Stomach (tissue), 9 donors: ENCODE results near the gene C12orf76. TPM values are rescaled to one million over a fixed set of nuclear protein-coding genes. Genes with fewer than 3 reads are reported as not detected.
"Not testable (repeated sequence)": the region's sequence is repeated elsewhere in the genome, so short reads cannot be mapped to it uniquely, and the experiment has no call there.

ENCODE experiments used
- DNase-seq, 2 donors: peaks; one replicate each; pipeline versions ENCODE4 v3.0.0 to v3.0.0-alpha.2; 2013 to 2019
- H3K27ac ChIP-seq, 5 donors: fragments of 200-600 bp in 4 of 5; sonication (generic) in 4 of 5; one replicate each; pipeline ENCODE4 v1.5.1; 2013 to 2019; ENCODE audit warnings: mild to moderate bottlenecking in 1 of 5, moderate library complexity in 1 of 5
- H3K27me3 ChIP-seq, 3 donors: fragments of 200-600 bp; sonication (generic); one replicate each; pipeline ENCODE4 v1.5.1; 2017 to 2019; ENCODE audit warnings: mixed run types in 1 of 3
- H3K36me3 ChIP-seq, 4 donors: fragments of 200-600 bp; sonication (generic); 1 replicate in 3 of 4; 2 replicates in 1 of 4; pipeline ENCODE4 v1.5.1; 2016 to 2019
- H3K4me1 ChIP-seq, 4 donors: fragments of 200-600 bp; sonication (generic); one replicate each; pipeline ENCODE4 v1.5.1; 2016 to 2019
- H3K4me3 ChIP-seq, 4 donors: fragments of 200-600 bp; sonication (generic) in 3 of 4; one replicate each; pipeline ENCODE4 v1.5.1; 2016 to 2019; ENCODE audit warnings: mild to moderate bottlenecking in 1 of 4
- H3K9me3 ChIP-seq, 4 donors: fragments of 200-600 bp; sonication (generic); one replicate each; pipeline ENCODE4 v1.5.1; 2016 to 2019
- EP300 ChIP-seq: sonication (generic); formaldehyde crosslinking; IDR thresholded peaks from one replicate; pipeline ENCODE4 v1.6.1; 2017; ENCODE audit warnings: antibody characterized with exemption
- POLR2A ChIP-seq, 4 donors: fragments of 450-650 bp; IDR thresholded peaks; one replicate each; pipeline ENCODE4 v1.6.1; 2016; ENCODE audit warnings: antibody characterized with exemption in 4 of 4, control low read depth in 2 of 4, mild to moderate bottlenecking in 1 of 4, moderate library complexity in 1 of 4
- POLR2AphosphoS5 ChIP-seq, 3 donors: sonication (generic); formaldehyde crosslinking; IDR thresholded peaks; one replicate each; pipeline ENCODE4 v1.6.1; 2016; ENCODE audit warnings: antibody characterized with exemption in 3 of 3
- WGBS, 5 donors: extraction: QIAGEN DNeasy Blood & Tissue Kit in 3 of 5; methylation state at CpG; one replicate each; pipeline versions ENCODE4 v1.1.5 to v1.1.7; 2013 to 2018; 5-methylcytosine and 5-hydroxymethylcytosine counted together
- intact Hi-C: fragments of 100-400 bp; cut with DNase I; formaldehyde crosslinking; loops from one replicate; pipeline ENCODE4 v1.15.1; 2023; ENCODE audit warnings: low total_unique reads
- polyA plus RNA-seq, 3 donors: library from polyadenylated mRNA; stranded (reverse); fragments of 200-250 nt; gene quantifications; one replicate each; pipeline ENCODE4 v1.2.3, GENCODE V29; 2013
- total RNA-seq, 5 donors: library from RNA; depleted of rRNA; stranded (reverse); fragments of >200 nt; gene quantifications; one replicate each; pipeline versions ENCODE4 v1.1.0 to v1.2.3, GENCODE V29; 2014 to 2016
- TF ChIP-seq, protein P1 (sequence below), 7 experiments: fragments of 450-650 bp in 4 of 7; fragments of 200-600 bp in 3 of 7; sonication (generic) in 3 of 7; IDR thresholded peaks; one replicate each; pipeline ENCODE4 v1.5.1; 2016 to 2019; ENCODE audit warnings: antibody characterized with exemption in 7 of 7, control low read depth in 2 of 7, mild to moderate bottlenecking in 1 of 7
- donor health status: healthy with polysubstance abuse.
- donor health status: Bipolar disorder and iron deficiency.
- donor health status: healthy.

Gene C12orf76
- total and polyA plus RNA-seq, 8 donors, result 7.0 to 44.2 (median 12.3) TPM

- DNase-seq, result no peak
- 66 to 91% (median 80%) methylated on average over 2 of the region's 2 CpGs for WGBS, 5 donors
- Histone ChIP-seq H3K4me3 (no peak overlapping the region), H3K27me3 (no peaks in the 10 kb centered on the region), H3K36me3 (no peaks in the 10 kb centered on the region), H3K27ac (no peak overlapping the region), H3K9me3 (no peaks in the 10 kb centered on the region), H3K4me1 (peaks cover 0 to 5% (median 0%) of the 10 kb centered on the region in 4 donors)
- intact Hi-C loops, result no loop called here
- TF ChIP-seq, protein P1, sequence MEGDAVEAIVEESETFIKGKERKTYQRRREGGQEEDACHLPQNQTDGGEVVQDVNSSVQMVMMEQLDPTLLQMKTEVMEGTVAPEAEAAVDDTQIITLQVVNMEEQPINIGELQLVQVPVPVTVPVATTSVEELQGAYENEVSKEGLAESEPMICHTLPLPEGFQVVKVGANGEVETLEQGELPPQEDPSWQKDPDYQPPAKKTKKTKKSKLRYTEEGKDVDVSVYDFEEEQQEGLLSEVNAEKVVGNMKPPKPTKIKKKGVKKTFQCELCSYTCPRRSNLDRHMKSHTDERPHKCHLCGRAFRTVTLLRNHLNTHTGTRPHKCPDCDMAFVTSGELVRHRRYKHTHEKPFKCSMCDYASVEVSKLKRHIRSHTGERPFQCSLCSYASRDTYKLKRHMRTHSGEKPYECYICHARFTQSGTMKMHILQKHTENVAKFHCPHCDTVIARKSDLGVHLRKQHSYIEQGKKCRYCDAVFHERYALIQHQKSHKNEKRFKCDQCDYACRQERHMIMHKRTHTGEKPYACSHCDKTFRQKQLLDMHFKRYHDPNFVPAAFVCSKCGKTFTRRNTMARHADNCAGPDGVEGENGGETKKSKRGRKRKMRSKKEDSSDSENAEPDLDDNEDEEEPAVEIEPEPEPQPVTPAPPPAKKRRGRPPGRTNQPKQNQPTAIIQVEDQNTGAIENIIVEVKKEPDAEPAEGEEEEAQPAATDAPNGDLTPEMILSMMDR (IDR thresholded peaks at IDR 0.05), result no peak
- TF ChIP-seq EP300 (no peak), POLR2A (IDR thresholded peaks at IDR 0.05) (no peak), POLR2AphosphoS5 (IDR thresholded peaks at IDR 0.05) (no peak)
Measured at GRCh38 chr12:110059651-110060000, 11.3 kb upstream of the C12orf76 start.

- no peak for TF ChIP-seq POLR2AphosphoS5 (IDR thresholded peaks at IDR 0.05)
- no peak for TF ChIP-seq EP300
- no peak for TF ChIP-seq POLR2A (IDR thresholded peaks at IDR 0.05)
- TF ChIP-seq, protein P1 (IDR thresholded peaks at IDR 0.05), result no peak
- WGBS, 5 donors, result 85 to 91% (median 89%) methylated on average over 9 of the region's 9 CpGs
Measured at GRCh38 chr12:110058875-110059615, 10.7 kb upstream of the C12orf76 start.

GRCh38 chr12:110056643-110057042 is 8.3 kb upstream of the C12orf76 start:
- H3K36me3 ChIP-seq, H3K4me3 ChIP-seq, H3K27ac ChIP-seq, H3K9me3 ChIP-seq, H3K27me3 ChIP-seq, intact Hi-C loops, DNase-seq, H3K4me1 ChIP-seq: not testable (repeated sequence)
- 72 to 76% (median 74%) methylated on average over 3 of the region's 3 CpGs for WGBS, 5 donors

More at GRCh38 chr12:110058875-110059615, 10.7 kb upstream of the C12orf76 start:
- intact Hi-C loops, result no loop called here
- no peak overlapping the region for H3K4me3 ChIP-seq
- H3K27ac ChIP-seq, result no peak overlapping the region
- no peaks in the 10 kb centered on the region for H3K9me3 ChIP-seq
- H3K27me3 ChIP-seq, result no peaks in the 10 kb centered on the region
- peaks cover 0 to 5% (median 0%) of the 10 kb centered on the region in 4 donors for H3K4me1 ChIP-seq
- no peak for DNase-seq
- H3K36me3 ChIP-seq, result no peaks in the 10 kb centered on the region

GRCh38 chr12:110055375-110056352 is 7.3 kb upstream of the C12orf76 start:
- H3K36me3 ChIP-seq, H3K4me3 ChIP-seq, H3K27ac ChIP-seq, intact Hi-C loops, H3K27me3 ChIP-seq, H3K4me1 ChIP-seq, H3K9me3 ChIP-seq, DNase-seq: not testable (repeated sequence)
- WGBS, 5 donors, result 58 to 69% (median 66%) methylated on average over 11 of the region's 11 CpGs

DNA sequence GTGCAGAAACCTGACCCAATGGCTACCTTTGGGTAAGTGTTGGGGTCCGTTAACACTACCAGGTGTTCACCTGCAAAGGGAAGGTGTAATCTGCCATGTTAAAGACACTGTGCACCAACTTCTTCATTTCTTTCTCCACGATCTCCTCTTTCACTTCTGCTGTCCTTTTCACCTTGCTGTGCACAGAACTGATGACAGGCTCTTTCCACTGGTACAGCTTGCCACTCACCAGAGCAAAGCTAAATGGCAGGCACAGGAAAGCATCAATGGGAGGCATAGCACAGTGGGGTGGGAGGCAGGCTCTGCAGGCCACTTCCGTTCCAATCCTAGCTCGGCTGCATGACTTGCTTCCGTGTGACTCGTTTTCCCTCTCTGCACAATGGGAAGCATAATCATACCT is 2.6 kb upstream of the C12orf76 start:
- 78 to 91% (median 83%) methylated on average over 6 of the region's 6 CpGs for WGBS, 5 donors
- DNase-seq, result no peak
- intact Hi-C loops, result no loop called here
- no peaks in the 10 kb centered on the region for H3K9me3 ChIP-seq
- TF ChIP-seq POLR2AphosphoS5 (IDR thresholded peaks at IDR 0.05), result no peak
- no peak for TF ChIP-seq POLR2A (IDR thresholded peaks at IDR 0.05)
- TF ChIP-seq, protein P1 (IDR thresholded peaks at IDR 0.05), result no peak
- no peak for TF ChIP-seq EP300
- no peak overlapping the region for H3K4me3 ChIP-seq
- H3K27me3 ChIP-seq, result no peaks in the 10 kb centered on the region
- H3K4me1 ChIP-seq, result peaks cover 11 to 26% (median 22%) of the 10 kb centered on the region in 4 donors
- H3K36me3 ChIP-seq, result no peaks in the 10 kb centered on the region
- H3K27ac ChIP-seq, result no peak overlapping the region

DNA sequence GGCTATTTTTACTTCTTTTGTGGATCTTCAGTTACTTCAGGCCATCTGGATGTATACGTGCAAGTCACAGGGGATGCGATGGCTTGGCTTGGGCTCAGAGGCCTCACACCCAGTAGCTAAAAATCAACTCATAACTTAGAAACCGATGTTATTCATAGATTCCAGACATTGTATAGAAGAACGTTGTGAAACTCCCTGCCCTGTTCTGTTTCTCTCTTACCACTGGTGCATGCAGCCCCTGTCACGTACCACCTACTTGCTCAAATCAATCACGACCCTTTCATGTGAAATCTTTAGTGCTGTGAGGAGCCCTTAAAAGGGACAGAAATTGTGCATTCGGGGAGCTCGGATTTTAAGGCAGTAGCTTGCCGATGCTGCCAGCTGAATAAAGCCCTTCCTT is 1.3 kb upstream of the C12orf76 start:
- H3K9me3 ChIP-seq, H3K36me3 ChIP-seq, DNase-seq, H3K27ac ChIP-seq, H3K27me3 ChIP-seq, intact Hi-C loops, H3K4me3 ChIP-seq: not testable (repeated sequence)
- peaks cover 11 to 26% (median 22%) of the 10 kb centered on the region in 4 donors for H3K4me1 ChIP-seq
- 91 to 94% (median 92%) methylated on average over 9 of the region's 9 CpGs for WGBS, 5 donors

- H3K9me3 ChIP-seq, H3K27me3 ChIP-seq, DNase-seq, H3K36me3 ChIP-seq, intact Hi-C loops: not testable (repeated sequence)
- H3K4me3 ChIP-seq, result peak overlapping the region; percentile 77 to 92 (median 79)
- 88 to 92% (median 90%) methylated on average over 11 of the region's 11 CpGs for WGBS, 5 donors
- H3K4me1 ChIP-seq, result peaks cover 11 to 26% (median 22%) of the 10 kb centered on the region in 4 donors
- peak overlapping the region in 4 of 5 donors; percentile 81 to 85 (median 84) for H3K27ac ChIP-seq
Measured at GRCh38 chr12:110049034-110049433, 712 bp upstream of the C12orf76 start.
